Measurements from ENCODE around the gene SHISA2.

DNA sequence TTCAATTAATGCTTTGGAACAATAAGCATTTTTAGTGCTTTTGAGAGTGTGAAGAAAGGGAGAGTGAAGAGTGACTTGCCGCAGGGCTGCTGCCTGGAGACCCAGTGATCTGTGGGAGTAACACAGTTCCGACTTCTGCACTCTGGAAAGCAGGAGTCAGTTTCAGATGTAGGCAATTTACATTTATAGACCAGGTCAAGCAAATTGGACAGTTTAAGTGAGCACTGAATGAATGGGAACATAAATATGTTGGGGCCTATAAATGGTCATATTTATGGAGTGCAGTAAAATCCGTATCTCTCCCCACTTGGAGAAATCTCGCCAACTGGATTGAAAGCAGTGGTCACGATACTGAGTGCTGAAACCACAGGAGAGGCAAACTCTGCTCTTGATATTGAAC is 9.4 kb upstream of the SHISA2 start:
- no peak for TF ChIP-seq POLR2AphosphoS5 (IDR thresholded peaks at IDR 0.05; ENCODE audit: low read depth, low read length)
- TF ChIP-seq POLR2A (IDR thresholded peaks at IDR 0.05; ENCODE audit: low read depth, low read length) = no peak
- TF ChIP-seq TAF1 (IDR thresholded peaks at IDR 0.05; ENCODE audit: low read depth, low read length) = no peak
- no peak for TF ChIP-seq SPI1 (IDR thresholded peaks at IDR 0.05; ENCODE audit: low read depth, low read length)
- no peak for TF ChIP-seq PAX5 (IDR thresholded peaks at IDR 0.05; ENCODE audit: insufficient read depth, low read length, severe bottlenecking)
- TF ChIP-seq POU2F2 (IDR thresholded peaks at IDR 0.05; ENCODE audit: low read depth, low read length) = no peak
